Endothelial cell of hepatic sinusoid (primary cell): ENCODE results near the gene YIPF2.
"Not testable (repeated sequence)": the region's sequence is repeated elsewhere in the genome, so short reads cannot be mapped to it uniquely, and the experiment has no call there.

Source experiments
- in situ Hi-C: cut with HindIII; loops from 2 replicates; pipeline ENCODE4 v1.10.0; 2017; ENCODE audit warnings: low sequenced_read_pairs

YIPF2 gene

DNA sequence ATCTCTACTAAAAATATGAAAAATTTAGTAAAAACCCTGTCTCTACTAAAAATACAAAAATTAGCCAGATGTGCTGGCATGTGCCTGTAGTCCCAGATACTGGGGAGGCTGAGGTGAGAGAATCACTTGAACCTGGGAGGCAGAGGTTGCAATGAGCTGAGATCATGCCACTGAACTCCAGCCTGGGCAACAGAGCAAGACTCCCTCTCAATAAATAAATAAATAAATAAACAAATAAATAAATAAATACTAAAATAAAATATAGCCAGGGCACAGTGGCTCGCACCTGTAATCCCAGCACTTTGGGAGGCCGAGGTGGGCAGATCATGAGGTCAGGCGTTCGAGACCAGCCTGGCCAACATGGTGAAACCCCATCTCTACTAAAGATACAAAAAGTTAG lies 15.0 kb upstream of the YIPF2 start:
- in situ Hi-C loops, result not testable (repeated sequence)

DNA sequence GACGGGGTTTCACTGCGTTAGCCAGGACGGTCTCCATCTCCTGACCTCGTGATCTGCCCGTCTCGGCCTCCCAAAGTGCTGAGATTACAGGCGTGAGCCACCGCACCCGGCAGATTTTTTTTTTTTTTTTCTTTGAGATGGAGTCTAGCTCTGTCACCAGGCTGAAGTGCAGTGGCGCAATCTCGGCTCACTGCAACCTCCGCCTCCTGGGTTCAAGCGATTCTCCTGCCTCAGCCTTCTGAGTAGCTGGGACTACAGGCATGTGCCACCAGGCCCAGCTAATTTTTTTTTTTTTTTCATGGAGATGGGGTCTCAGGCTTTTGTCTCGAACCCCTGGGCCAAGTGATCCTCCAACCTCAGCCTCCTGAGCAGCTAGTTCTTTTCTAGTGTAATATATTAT lies 13.2 kb upstream of the YIPF2 start:
- in situ Hi-C loops, result not testable (repeated sequence)

- in situ Hi-C loops, result no loop called here
These were observed 8.2 kb upstream of the YIPF2 start for GRCh38 chr19:10936661-10937084.

DNA sequence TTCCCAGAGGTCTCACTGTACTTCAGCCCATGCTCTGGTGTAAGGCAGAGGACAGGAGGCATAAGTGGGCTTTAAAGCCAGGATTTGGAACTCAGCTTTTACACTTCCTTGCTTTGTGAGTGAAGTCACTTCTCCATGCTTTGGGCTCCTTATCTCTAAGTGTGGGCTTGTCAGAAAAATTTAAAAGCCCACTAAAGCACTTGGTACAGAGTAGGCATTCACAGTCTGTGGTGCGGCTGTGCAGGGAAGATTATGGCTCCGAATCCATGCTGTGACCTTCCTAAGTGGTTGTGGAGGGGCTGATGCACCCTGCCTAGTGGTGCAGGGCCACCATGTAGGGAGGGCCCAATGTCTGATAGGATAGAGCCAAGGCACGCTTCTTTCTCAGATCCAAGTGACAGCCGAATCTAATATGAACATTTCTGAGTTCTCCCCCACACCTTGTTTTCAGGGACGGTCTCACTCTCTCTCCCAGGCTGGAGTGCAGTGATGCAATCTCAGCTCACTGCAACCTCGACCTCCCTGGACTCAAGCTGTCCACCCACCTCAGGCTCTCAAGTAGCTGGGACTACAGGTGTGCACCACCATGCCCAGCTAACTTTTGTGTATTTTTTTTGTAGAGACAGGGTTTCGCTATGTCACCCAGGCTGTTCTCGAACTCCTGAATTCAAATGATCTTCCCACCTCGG lies 7.1 kb upstream of the YIPF2 start:
- in situ Hi-C loops, result no loop called here

GRCh38 chr19:10929402-10929794 lies 959 bp upstream of the YIPF2 start:
- in situ Hi-C loops, result no loop called here

DNA sequence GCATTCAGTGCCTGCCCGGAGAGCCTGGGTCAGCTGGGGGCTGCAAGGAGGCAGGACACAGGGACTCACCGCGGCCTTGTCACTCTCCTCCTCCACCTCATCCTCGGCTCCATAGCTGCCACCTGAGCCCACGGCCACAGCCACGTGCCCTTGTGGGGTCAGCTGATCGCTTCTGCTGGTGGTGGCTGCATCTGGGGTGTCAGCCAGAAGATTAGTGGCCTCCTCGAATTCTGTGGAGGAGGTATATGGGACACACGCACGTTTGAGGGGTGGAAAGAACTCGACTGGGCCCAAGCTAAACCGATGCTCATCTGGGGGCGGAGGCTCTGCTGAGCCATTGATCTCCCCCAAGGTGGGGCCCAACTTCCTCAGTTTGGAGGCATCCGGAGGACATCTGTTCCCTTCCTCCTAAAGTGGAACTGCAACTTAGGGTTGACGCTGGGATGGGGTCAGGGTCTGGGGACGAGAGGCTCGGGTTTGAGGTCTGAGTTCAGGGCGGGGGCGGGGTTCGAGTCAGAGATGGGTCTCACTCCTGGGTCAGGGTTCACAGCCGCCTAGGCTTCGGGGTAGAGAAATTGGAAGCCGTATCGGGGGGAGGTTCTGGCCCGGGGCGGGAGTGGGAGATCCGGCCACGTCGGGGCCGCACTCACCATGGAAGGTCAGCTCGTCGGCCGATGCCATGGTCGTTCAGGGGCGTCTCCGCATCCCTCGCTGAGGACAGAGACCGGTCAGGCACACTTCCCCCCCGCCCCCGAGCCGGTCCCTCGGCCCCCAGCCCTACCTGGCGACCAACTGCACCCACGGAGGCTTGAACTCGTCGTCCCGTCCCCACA lies 493 bp downstream of the YIPF2 start:
- in situ Hi-C loops, result no loop called here

- in situ Hi-C loops, result no loop called here
These were observed 3.8 kb downstream of the YIPF2 start for GRCh38 chr19:10924597-10924996.

GRCh38 chr19:10923260-10924112 lies 5.0 kb downstream of the YIPF2 start:
- in situ Hi-C loops, result no loop called here

DNA sequence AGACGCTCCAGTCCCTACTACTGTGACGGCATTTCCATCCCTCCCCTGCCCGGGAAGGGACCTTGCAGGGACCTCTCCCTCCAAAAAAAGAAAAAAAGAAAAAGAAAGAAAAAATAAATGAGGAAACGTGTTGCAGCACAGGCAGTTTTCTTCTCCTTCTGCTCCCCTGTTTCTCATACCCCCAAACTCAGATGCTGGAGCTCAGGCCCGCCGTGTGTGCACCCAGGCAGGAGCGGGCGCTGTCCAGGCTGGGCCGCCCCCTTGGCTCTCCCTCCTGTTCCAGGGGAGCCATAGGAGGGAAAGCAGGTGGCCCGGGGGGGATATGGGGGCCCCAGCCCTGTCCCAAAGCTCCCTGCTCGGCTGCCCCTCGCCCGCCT lies 5.8 kb downstream of the YIPF2 start:
- in situ Hi-C loops, result no loop called here

DNA sequence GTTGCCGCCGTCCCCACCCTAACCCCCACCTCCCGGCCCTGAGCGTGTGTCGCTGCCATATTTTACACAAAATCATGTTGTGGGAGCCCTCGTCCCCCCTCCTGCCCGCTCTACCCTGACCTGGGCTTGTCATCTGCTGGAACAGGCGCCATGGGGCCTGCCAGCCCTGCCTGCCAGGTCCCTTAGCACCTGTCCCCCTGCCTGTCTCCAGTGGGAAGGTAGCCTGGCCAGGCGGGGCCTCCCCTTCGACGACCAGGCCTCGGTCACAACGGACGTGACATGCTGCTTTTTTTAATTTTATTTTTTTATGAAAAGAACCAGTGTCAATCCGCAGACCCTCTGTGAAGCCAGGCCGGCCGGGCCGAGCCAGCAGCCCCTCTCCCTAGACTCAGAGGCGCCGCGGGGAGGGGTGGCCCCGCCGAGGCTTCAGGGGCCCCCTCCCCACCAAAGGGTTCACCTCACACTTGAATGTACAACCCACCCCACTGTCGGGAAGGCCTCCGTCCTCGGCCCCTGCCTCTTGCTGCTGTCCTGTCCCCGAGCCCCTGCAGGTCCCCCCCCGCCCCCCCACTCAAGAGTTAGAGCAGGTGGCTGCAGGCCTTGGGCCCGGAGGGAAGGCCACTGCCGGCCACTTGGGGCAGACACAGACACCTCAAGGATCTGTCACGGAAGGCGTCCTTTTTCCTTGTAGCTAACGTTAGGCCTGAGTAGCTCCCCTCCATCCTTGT lies 6.4 kb downstream of the YIPF2 start:
- in situ Hi-C loops, result no loop called here

DNA sequence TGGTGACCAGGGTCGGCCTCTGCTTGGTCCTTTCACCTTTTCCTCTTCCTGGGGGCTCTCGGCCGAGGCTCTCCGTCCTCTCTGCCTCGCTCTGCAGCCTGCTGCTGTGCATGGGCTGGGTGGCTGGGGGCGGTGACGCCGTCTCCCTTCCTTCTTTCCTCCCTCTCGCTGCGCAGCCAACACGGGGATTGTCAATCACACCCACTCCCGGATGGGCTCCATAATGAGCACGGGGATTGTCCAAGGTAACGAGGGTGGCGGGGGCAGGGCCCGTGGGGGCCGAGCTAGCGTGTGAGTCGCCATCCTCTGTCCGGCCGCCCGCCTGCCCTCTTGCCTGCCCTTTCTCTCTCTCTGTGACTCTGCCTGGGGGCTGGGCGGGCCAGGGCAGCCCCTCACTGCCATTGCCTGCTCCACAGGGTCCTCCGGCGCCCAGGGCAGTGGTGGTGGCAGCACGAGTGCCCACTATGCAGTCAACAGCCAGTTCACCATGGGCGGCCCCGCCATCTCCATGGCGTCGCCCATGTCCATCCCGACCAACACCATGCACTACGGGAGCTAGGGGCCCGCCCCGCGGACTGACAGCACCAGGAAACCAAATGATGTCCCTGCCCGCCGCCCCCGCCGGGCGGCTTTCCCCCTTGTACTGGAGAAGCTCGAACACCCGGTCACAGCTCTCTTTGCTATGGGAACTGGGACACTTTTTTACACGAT lies 7.1 kb downstream of the YIPF2 start:
- in situ Hi-C loops, result no loop called here

- in situ Hi-C loops, result no loop called here
These were observed 7.7 kb downstream of the YIPF2 start for GRCh38 chr19:10920781-10921180.

DNA sequence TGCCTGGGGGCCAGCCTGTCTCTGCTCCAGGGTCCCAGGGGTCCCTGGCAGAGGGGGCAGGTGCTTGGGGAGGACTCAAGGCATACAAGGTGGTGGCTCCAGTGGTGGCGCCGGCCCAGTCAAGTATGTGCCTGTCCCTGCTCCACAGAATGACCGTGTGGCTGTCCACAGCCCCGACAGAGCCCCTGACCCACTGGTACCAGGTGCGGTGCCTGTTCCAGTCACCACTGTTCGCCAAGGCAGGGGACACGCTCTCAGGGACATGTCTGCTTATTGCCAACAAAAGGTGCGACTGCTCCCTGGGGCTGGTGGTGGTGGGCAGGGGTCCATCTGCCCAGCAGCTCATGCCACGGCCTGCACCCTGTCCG lies 8.2 kb downstream of the YIPF2 start:
- in situ Hi-C loops, result no loop called here

- in situ Hi-C loops, result loop anchor here (10.0 kb wide), 1 partner anchor 105 kb away; no protein-coding TSS in a partner anchor
These were observed 8.8 kb downstream of the YIPF2 start for GRCh38 chr19:10919352-10920287.

DNA sequence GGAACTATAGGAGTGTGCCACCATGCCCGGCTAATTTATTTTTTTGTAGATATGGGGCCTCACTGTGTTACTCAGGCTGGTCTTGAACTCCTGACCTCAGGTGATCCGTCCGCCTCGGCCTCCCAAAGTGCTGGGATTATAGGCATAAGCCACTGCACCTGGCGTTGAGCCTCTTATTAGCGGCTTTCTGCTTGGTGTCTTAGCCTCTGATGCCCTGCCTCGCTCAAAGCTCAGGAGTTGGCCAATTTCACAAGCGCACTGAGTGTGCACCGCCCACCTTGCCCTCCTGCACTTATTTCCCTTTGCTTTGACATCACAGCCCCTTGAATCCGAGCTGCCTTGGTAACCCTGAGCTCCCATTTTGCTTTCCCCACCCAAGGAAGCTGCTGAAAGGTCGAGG lies 10.1 kb downstream of the YIPF2 start:
- in situ Hi-C loops, result loop anchor here (10.0 kb wide), 1 partner anchor 106 kb away; no protein-coding TSS in a partner anchor

- in situ Hi-C loops, result loop anchor here (10.0 kb wide), 1 partner anchor 108 kb away; no protein-coding TSS in a partner anchor
These were observed 11.8 kb downstream of the YIPF2 start for GRCh38 chr19:10916602-10917001.

GRCh38 chr19:10915130-10916091 lies 13.0 kb downstream of the YIPF2 start:
- in situ Hi-C loops, result loop anchor here (10.0 kb wide), 1 partner anchor 109 kb away; no protein-coding TSS in a partner anchor
